Measurements from ENCODE around the gene ZBTB45.

DNA sequence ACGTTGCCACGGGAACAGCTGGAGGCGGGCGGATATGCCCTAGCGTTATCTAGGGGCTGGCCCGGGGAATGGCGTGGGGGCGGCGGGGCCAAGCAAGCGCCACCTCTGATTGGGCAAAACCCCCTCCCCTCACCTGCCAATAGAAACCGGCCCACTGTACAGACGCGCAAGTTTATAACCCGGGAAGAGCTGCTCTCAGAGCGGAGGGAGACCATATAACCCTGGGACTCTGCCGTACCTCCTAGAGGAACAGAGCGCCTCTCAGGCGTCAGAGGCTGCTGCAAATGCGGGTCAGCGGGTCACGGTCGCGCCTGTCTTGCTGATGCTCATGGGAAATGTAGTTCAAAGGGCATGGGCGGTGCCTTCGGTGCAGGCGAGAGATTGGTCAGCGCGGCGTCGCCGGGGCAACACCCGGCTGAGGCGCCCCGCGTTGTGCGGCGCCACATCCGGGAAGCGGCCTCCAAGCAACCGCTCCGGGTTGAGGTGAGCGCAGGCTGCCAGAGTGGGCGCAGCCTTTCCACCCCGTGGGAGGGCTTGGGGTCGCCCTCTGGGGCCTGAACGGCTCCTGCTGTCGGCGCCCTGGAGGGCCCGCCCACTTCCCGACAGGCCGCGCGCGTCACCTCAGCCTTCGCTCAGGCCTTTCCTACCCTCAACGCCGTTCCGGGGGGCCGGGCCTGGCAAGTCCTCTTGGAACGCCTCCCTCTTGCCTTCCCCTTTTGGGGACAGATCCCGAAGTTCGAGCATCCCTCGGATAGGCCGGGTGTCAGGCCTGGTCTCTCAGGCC, 43.7 kb downstream of the ZBTB45 start, which contains the start of gene ZNF446:
- TF ChIP-seq, protein P1, sequence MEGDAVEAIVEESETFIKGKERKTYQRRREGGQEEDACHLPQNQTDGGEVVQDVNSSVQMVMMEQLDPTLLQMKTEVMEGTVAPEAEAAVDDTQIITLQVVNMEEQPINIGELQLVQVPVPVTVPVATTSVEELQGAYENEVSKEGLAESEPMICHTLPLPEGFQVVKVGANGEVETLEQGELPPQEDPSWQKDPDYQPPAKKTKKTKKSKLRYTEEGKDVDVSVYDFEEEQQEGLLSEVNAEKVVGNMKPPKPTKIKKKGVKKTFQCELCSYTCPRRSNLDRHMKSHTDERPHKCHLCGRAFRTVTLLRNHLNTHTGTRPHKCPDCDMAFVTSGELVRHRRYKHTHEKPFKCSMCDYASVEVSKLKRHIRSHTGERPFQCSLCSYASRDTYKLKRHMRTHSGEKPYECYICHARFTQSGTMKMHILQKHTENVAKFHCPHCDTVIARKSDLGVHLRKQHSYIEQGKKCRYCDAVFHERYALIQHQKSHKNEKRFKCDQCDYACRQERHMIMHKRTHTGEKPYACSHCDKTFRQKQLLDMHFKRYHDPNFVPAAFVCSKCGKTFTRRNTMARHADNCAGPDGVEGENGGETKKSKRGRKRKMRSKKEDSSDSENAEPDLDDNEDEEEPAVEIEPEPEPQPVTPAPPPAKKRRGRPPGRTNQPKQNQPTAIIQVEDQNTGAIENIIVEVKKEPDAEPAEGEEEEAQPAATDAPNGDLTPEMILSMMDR (IDR thresholded peaks at IDR 0.05) = no peak
- no peak for TF ChIP-seq POLR2A (IDR thresholded peaks at IDR 0.05)

Data from lower leg skin (tissue), 3 donors.